Mesendoderm (in vitro differentiated cells): ENCODE measurements around the gene PRKCQ.
"Not testable (repeated sequence)": the region's sequence is repeated elsewhere in the genome, so short reads cannot be mapped to it uniquely, and the experiment has no call there.

Source experiments
- DNase-seq: peaks from one replicate; pipeline ENCODE4 v3.0.0; 2013
- H2AK5ac ChIP-seq: 2 replicates; pipeline ENCODE4 v1.6.1; 2013; ENCODE audit warnings: low read length, inconsistent platforms
- H2BK120ac ChIP-seq: 2 replicates; pipeline ENCODE4 v1.6.1; 2013; ENCODE audit warnings: low read depth, mild to moderate bottlenecking, low read length, moderate library complexity, mixed read lengths
- H2BK15ac ChIP-seq: replicated peaks from 2 replicates; pipeline ENCODE4 v1.6.1; 2013; ENCODE audit warnings: low read depth, mild to moderate bottlenecking, moderate library complexity
- H2BK5ac ChIP-seq: 2 replicates; pipeline ENCODE4 v1.6.1; 2013; ENCODE audit warnings: low read length, inconsistent platforms
- H3K18ac ChIP-seq: 2 replicates; pipeline ENCODE4 v1.6.1; 2013; ENCODE audit warnings: mild to moderate bottlenecking, low read length, mixed read lengths
- H3K23ac ChIP-seq: one replicate; pipeline ENCODE4 v1.6.1; 2013; ENCODE audit warnings: low read length
- H3K27ac ChIP-seq: 2 replicates; pipeline ENCODE4 v1.5.1; 2013; ENCODE audit warnings: low read depth, mild to moderate bottlenecking, inconsistent platforms, low read length, moderate library complexity
- H3K27me3 ChIP-seq: 2 replicates; pipeline ENCODE4 v1.6.1; 2013; ENCODE audit warnings: low read length, control low read depth, mild to moderate bottlenecking, inconsistent platforms; ENCODE audit not compliant: insufficient read depth, poor library complexity
- H3K36me3 ChIP-seq: 2 replicates; pipeline ENCODE4 v1.6.1; 2013; ENCODE audit warnings: low read length, inconsistent platforms; ENCODE audit not compliant: control insufficient read depth, insufficient read depth
- H3K4ac ChIP-seq: one replicate; pipeline ENCODE4 v1.6.1; 2013; ENCODE audit warnings: low read depth, mild to moderate bottlenecking, low read length, moderate library complexity
- H3K4me1 ChIP-seq: 2 replicates; pipeline ENCODE4 v1.6.1; 2013; ENCODE audit warnings: low read depth, low read length, inconsistent platforms; ENCODE audit not compliant: control insufficient read depth
- H3K4me2 ChIP-seq: 2 replicates; pipeline ENCODE4 v1.6.1; 2013; ENCODE audit warnings: low read length
- H3K4me3 ChIP-seq: 2 replicates; pipeline ENCODE4 v1.5.1; 2013; ENCODE audit warnings: mild to moderate bottlenecking, low read length
- H3K56ac ChIP-seq: one replicate; pipeline ENCODE4 v1.6.1; 2013; ENCODE audit warnings: low read length
- H3K79me1 ChIP-seq: 2 replicates; pipeline ENCODE4 v1.6.1; 2013; ENCODE audit warnings: low read length, inconsistent platforms
- H3K79me2 ChIP-seq: 2 replicates; pipeline ENCODE4 v1.6.1; 2013; ENCODE audit warnings: mild to moderate bottlenecking, low read length; ENCODE audit not compliant: control insufficient read depth, insufficient read depth
- H3K9ac ChIP-seq: 2 replicates; pipeline ENCODE4 v1.6.1; 2013; ENCODE audit warnings: low read length, inconsistent platforms
- H4K5ac ChIP-seq: one replicate; pipeline ENCODE4 v1.6.1; 2013; ENCODE audit warnings: low read length
- H4K8ac ChIP-seq: one replicate; pipeline ENCODE4 v1.6.1; 2013; ENCODE audit warnings: low read depth, mild to moderate bottlenecking, control low read depth, low read length, moderate library complexity
- WGBS: extraction: QIAGEN DNeasy Blood & Tissue Kit; methylation state at CpG from one replicate; pipeline ENCODE4 v1.1.7; 2013; ENCODE audit warnings: low lambda C conversion rate, missing lambda C conversion rate; ENCODE audit not compliant: insufficient coverage; ENCODE audit errors: extremely low coverage; 5-methylcytosine and 5-hydroxymethylcytosine counted together

Gene PRKCQ

GRCh38 chr10:6380478-6380877 lies 199.6 kb downstream of the PRKCQ start:
- not testable (repeated sequence) for H4K5ac ChIP-seq, H3K36me3 ChIP-seq, H3K27ac ChIP-seq, H3K4me3 ChIP-seq, H2BK5ac ChIP-seq, H3K4ac ChIP-seq, H2BK15ac ChIP-seq, H3K18ac ChIP-seq, DNase-seq, H3K4me1 ChIP-seq, H3K79me2 ChIP-seq, H3K23ac ChIP-seq, H2AK5ac ChIP-seq, H3K79me1 ChIP-seq, H4K8ac ChIP-seq, H3K4me2 ChIP-seq, H3K9ac ChIP-seq, H2BK120ac ChIP-seq, H3K27me3 ChIP-seq, H3K56ac ChIP-seq
- no CpG with 5 or more reads among the region's 5 CpGs for WGBS

GRCh38 chr10:6379015-6379776 lies 200.9 kb downstream of the PRKCQ start:
- no CpG with 5 or more reads among the region's 1 CpG for WGBS
- Histone ChIP-seq H3K4me3 (no peak overlapping the region), H3K4me1 (no peaks in the 10 kb centered on the region)

More at GRCh38 chr10:6379015-6379776, 200.9 kb downstream of the PRKCQ start:
- H3K27ac ChIP-seq: no peak overlapping the region
- H2BK15ac ChIP-seq: no peak overlapping the region
- H3K79me2 ChIP-seq: no peaks in the 10 kb centered on the region
- no peak overlapping the region for H3K56ac ChIP-seq
- H2BK120ac ChIP-seq: no peak overlapping the region
- H3K18ac ChIP-seq: no peak overlapping the region
- H3K4me2 ChIP-seq: no peak overlapping the region
- H2AK5ac ChIP-seq: no peak overlapping the region
- no peaks in the 10 kb centered on the region for H3K79me1 ChIP-seq
- H3K4ac ChIP-seq: no peak overlapping the region
- no peak overlapping the region for H4K8ac ChIP-seq
- H3K23ac ChIP-seq: no peak overlapping the region
- DNase-seq: no peak
- no peak overlapping the region for H3K9ac ChIP-seq
- H3K27me3 ChIP-seq: no peaks in the 10 kb centered on the region
- no peak overlapping the region for H2BK5ac ChIP-seq
- H3K36me3 ChIP-seq: no peaks in the 10 kb centered on the region
- no peak overlapping the region for H4K5ac ChIP-seq
